M059J (cell line): ENCODE measurements around the gene ADK. TPM values are rescaled to one million over a fixed set of nuclear protein-coding genes. Genes with fewer than 3 reads are reported as not detected.
"Not testable (repeated sequence)": the region's sequence is repeated elsewhere in the genome, so short reads cannot be mapped to it uniquely, and the experiment has no call there.

Source experiments
- DNase-seq: peaks from one replicate; pipeline ENCODE4 v3.0.0-alpha.2; 2012; ENCODE audit warnings: low read depth
- total RNA-seq: library from RNA; depleted of rRNA; stranded (reverse); fragments of >200 nt; shearing (Covaris generic); gene quantifications from 2 replicates; pipeline ENCODE4 v1.2.3, GENCODE V29; 2014

ADK gene
- total RNA-seq, 1 experiment from 2014 or later, result 72.7 TPM

DNA sequence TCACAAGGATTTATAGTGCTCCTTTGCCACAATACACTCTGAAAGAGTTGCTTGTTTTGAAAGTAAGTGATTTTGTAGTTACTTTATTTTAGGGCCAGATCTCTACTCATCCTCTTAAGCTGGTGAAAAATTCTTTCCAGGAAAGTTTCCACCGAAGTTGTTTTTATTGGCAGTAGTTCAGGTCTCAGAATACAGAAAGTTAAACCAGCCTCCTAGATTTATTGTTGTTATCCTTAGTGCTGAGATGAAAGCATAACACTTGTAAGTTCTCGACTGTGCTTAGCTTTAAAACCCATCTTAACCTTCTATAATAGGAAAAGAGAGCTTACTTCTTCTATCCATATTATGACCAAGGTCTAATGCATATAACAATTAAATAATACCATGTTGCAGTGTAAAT lies 5.9 kb upstream of the ADK start:
- peak; percentile 86 for DNase-seq

- not testable (repeated sequence) for DNase-seq
Observed at GRCh38 chr10:74146980-74147379, 4.0 kb upstream of the ADK start.

DNA sequence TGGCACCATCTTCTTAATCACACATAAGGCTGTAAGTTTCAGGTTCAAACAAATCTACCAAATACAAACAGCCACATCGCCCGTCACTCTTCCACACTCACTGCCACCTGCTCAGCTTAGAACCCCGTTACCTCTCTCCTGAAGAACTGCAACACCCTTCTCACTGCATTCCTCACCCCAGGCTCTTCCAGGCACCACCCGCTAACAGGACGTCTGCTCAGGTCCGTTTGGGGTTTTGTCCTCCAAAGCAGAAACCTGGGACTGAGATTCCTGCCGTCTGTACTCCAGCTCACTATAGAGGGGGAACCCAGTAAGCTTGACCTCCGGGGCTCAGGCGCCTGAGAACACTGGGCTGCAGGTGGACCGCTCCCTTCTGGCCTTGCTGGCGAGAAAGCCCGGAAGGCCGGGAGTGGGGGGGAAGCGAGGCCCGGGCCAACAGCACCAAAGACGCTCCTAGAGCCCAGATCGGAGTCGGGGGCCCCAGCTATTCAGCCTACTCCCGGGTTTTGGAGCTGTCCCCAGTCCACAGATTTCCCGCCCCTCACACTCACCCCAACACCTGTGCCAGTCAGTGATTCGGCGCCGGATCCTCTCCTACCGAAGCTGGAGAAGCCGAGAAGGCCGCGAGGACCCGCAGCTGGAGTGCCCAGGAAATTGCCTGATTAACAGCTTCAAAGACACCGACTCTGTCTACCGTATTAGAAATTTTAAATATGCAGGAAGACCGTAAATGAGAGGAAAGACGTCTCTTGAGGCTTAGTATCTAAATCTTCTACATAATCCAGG lies 624 bp upstream of the ADK start, which contains the start of gene AP3M1:
Gene AP3M1 (minus strand): TSS at position 625 of the 786 bp plus-strand sequence. CDS start 12,449 bp downstream, outside the sequence.
- no peak for DNase-seq

DNA sequence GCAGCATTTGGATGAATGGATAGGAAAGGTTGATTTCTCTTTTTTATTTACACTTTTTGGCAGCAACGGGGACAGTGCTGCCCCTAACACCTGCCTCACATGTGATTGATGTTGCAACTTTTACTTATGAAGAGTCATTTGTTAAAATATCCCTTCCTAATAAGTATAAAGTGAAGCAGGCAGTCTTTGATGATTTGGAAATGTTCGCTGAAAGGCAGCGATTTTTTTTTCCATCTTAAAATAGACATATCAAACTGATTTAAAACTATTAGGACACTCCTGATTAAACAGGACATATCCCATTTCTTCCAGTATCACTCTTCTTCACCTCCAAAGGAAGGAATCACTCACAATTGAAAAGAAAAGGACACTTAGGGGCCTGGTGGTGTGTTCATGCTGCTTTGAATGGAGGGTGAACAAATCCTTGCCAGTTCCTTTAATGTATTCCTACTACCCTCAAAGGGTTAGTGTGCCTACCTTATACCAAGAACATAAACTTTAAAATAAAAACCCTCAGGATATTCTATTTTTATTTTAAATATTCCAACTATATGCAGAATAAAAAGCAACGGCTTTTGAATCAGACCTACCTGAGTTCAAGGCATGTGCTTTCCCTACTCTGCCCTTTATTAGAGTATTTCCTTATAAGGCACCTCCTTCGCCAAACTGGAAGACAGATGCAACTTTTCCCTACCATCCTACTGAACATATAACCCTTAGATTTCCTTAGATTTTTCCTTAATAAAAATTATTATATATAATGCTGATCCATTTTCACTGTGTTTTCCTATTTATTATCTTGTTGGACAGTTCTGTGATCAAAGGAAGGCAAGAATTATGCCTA lies 1.1 kb downstream of the ADK start:
- DNase-seq, result no peak

GRCh38 chr10:74153123-74153522 lies 2.1 kb downstream of the ADK start:
- DNase-seq, result peak; percentile 15

GRCh38 chr10:74153676-74154075 lies 2.7 kb downstream of the ADK start:
- DNase-seq, result no peak

DNA sequence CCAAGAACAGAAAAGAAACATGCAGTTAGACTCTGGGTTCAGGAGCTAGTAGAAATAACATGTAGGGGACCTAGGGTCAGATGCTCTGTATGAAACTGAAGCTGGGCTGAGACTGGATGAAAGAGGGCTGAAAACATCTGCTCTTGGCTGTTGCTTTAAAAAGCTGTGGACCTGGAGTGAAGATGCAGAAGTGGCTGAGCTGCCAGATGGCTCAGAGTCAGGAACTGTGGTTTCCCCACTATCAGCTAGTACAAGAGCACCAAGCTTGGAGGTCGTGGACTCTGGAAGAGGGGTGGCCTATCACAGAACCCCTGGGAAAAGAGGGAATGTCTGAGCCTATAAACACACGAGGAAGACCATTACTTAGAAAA lies 5.9 kb downstream of the ADK start:
- DNase-seq, result no peak

GRCh38 chr10:74160013-74160412 lies 9.0 kb downstream of the ADK start:
- no peak for DNase-seq

DNA sequence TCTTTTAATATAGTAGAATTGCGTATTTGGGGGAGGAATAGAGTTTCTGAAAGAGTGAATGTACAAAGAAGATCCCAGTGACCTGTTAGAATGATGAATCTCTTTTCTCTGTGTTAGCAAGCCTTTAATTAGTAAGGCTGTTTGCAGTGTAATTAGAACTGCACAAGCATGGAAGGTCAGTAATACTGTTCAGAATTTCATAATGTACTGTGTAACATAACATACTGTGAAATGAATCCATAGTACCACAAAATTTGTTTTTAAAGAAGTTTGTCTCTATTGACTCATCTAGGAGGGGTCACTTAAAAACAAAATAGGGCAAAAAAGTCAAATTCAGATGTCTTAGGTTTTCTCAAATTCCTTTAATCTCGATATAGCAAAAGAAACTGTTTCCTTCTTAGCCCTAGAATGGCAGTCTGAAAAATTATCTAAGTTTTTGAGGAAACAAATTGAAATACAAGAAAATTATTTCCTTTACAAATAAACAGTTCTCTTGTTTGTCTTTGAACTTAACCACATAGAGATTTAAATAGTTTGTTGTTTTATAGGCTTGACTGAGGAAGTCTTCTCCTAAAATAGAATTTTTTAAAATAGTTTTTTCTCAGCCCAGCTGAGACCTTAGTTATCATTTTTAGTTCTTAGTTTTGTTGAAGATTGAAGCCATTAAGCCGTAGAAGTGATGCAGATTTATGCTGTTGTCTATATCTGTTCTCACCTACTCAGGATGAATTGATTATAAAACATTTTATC lies 12.5 kb downstream of the ADK start:
- DNase-seq, result no peak

GRCh38 chr10:74164716-74165529 lies 13.9 kb downstream of the ADK start:
- DNase-seq, result peak; percentile 29

- DNase-seq, result peak; percentile 48
Observed at GRCh38 chr10:74165530-74165901, 14.5 kb downstream of the ADK start.

DNA sequence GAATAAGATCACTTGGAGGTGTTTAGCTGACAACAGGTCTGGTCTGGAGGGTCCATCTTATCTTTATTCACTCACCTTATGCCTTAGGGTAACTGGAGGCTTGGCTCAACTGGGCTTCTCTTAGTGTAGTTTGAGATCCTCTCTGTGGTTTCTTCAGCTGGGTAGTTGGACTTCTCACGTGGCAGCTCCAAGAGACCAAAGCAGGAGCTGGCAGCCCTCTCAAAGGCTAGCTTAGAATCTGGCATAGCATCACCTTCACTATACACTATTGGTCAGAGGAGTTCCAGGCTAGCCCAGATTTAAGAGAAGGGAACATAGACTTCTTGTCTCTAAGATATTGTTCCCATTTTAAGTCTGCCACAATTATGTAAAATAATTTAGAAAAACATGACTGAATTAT lies 16.4 kb downstream of the ADK start:
- no peak for DNase-seq

- no peak for DNase-seq
Observed at GRCh38 chr10:74171625-74172024, 20.6 kb downstream of the ADK start.

DNA sequence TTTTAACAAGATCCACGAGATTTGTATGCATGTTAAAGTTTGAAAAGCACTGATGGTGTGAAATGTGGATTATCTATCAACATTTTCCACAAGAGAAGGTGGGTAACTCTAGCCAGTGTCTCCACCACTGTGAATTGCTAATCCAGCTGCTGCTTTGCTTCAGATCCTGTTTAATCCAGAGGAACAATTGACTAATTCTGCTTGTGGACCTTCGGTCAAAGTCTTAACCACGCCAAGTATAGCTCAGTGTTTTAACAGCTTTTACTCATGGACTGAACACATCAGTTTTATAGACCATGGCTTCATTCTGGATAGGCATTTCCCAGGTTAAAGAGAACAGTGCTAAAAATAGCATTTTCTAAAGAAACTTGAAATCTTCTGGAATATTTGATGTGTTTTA lies 23.5 kb downstream of the ADK start:
- no peak for DNase-seq

DNA sequence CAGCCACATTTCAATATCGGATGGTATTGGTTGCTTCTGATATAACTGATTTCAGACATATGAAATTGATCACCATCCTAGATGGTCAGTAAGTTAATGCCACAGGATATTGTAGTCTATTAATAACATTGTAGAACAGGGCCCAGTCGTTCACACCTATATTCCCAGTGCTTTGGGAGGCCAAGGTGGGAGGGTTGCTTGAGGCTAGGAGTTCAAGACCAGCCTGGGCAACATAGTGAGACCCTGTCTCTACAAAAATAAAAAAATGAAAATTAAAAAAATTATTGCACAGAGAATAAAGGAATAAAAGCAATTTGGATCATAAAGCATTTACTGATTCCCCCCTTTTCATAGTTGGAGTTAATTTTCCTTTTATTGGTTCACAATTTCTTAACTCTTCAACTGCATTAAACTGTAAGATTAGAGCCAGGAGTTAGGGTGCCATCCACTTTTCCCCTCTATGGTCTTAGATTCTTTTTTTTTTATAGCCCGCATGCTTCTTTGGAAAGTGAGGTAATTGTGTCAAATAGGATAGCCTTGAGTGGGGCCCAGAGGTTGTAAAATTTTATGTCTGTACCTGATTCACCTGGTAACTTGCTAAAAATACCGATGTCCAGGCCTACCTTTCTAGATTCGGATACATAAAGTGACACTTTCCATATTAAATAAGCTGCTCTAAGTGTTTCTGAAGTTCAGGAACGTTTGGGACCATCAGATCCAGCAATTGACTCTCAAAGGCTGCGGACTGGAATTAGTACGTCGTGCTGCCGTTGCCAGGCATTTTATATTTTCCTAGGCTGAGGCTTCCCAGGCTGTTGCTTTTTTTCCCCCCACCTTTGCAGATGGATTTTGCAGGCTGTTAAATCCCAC lies 24.7 kb downstream of the ADK start:
- no peak for DNase-seq

GRCh38 chr10:74176380-74177139 lies 25.5 kb downstream of the ADK start:
- peak; percentile 98 for DNase-seq

- peak; percentile 60 for DNase-seq
Observed at GRCh38 chr10:74177140-74177677, 26.2 kb downstream of the ADK start.

- DNase-seq, result no peak
Observed at GRCh38 chr10:74178042-74178791, 27.2 kb downstream of the ADK start.
